ENCODE data around the gene NHLH2.

The NHLH2 gene

GRCh38 chr1:115839679-115840237 lies 1.2 kb downstream of the NHLH2 start:
- no peak for TF ChIP-seq SIN3A (IDR thresholded peaks at IDR 0.05; ENCODE audit: borderline replicate concordance, insufficient read depth, low read length)

- TF ChIP-seq FOXP2 (optimal IDR thresholded peaks at IDR 0.05; ENCODE audit: borderline replicate concordance, extremely low read depth, extremely low read length, insufficient read depth) (no peak), SIN3A (IDR thresholded peaks at IDR 0.05; ENCODE audit: borderline replicate concordance, insufficient read depth, low read length) (no peak), POLR2AphosphoS5 (IDR thresholded peaks at IDR 0.05; ENCODE audit: low read depth, low read length) (no peak), TAF1 (IDR thresholded peaks at IDR 0.05; ENCODE audit: borderline replicate concordance, insufficient read depth, low read length) (no peak), REST (IDR thresholded peaks at IDR 0.05; ENCODE audit: insufficient read depth in 1 of 2, low read depth in 2 of 2, low read length in 2 of 2) (no peak)
Measured at GRCh38 chr1:115839029-115839678, 1.8 kb downstream of the NHLH2 start.

- TF ChIP-seq SIN3A (IDR thresholded peaks at IDR 0.05; ENCODE audit: borderline replicate concordance, insufficient read depth, low read length) = no peak
- TF ChIP-seq FOXP2 (optimal IDR thresholded peaks at IDR 0.05; ENCODE audit: borderline replicate concordance, extremely low read depth, extremely low read length, insufficient read depth) = no peak
- no peak for TF ChIP-seq TAF1 (IDR thresholded peaks at IDR 0.05; ENCODE audit: borderline replicate concordance, insufficient read depth, low read length)
- no peak for TF ChIP-seq REST (IDR thresholded peaks at IDR 0.05; ENCODE audit: insufficient read depth in 1 of 2, low read depth in 2 of 2, low read length in 2 of 2)
- no peak for TF ChIP-seq POLR2AphosphoS5 (IDR thresholded peaks at IDR 0.05; ENCODE audit: low read depth, low read length)
Measured at GRCh38 chr1:115838431-115839028, 2.4 kb downstream of the NHLH2 start.

- no peak for TF ChIP-seq FOXP2 (optimal IDR thresholded peaks at IDR 0.05; ENCODE audit: borderline replicate concordance, extremely low read depth, extremely low read length, insufficient read depth)
- TF ChIP-seq REST (IDR thresholded peaks at IDR 0.05; ENCODE audit: insufficient read depth in 1 of 2, low read depth in 2 of 2, low read length in 2 of 2) = no peak
- TF ChIP-seq TAF1 (IDR thresholded peaks at IDR 0.05; ENCODE audit: borderline replicate concordance, insufficient read depth, low read length) = no peak
- TF ChIP-seq SIN3A (IDR thresholded peaks at IDR 0.05; ENCODE audit: borderline replicate concordance, insufficient read depth, low read length) = no peak
Measured at GRCh38 chr1:115837740-115838421, 3.0 kb downstream of the NHLH2 start.

- no peak for TF ChIP-seq TAF1 (IDR thresholded peaks at IDR 0.05; ENCODE audit: borderline replicate concordance, insufficient read depth, low read length)
- TF ChIP-seq POLR2AphosphoS5 (IDR thresholded peaks at IDR 0.05; ENCODE audit: low read depth, low read length) = no peak
- TF ChIP-seq REST (IDR thresholded peaks at IDR 0.05; ENCODE audit: insufficient read depth in 1 of 2, low read depth in 2 of 2, low read length in 2 of 2) = no peak
- no peak for TF ChIP-seq SIN3A (IDR thresholded peaks at IDR 0.05; ENCODE audit: borderline replicate concordance, insufficient read depth, low read length)
- no peak for TF ChIP-seq FOXP2 (optimal IDR thresholded peaks at IDR 0.05; ENCODE audit: borderline replicate concordance, extremely low read depth, extremely low read length, insufficient read depth)
Measured at GRCh38 chr1:115837341-115837739, 3.6 kb downstream of the NHLH2 start.
